Adipocyte (in vitro differentiated cells): ENCODE measurements around the gene MED25.

Source experiments
- DNase-seq: peaks from one replicate; pipeline ENCODE4 v3.0.0-alpha.2; 2015; ENCODE audit warnings: low read depth
- H3K27me3 ChIP-seq: replicated peaks from 2 replicates; pipeline ENCODE4 v1.7.0; 2013; ENCODE audit warnings: mild to moderate bottlenecking, low read length, moderate library complexity; ENCODE audit not compliant: control insufficient read depth, insufficient read depth
- H3K36me3 ChIP-seq: 2 replicates; pipeline ENCODE4 v1.7.0; 2013; ENCODE audit warnings: low read length, mild to moderate bottlenecking, moderate library complexity; ENCODE audit not compliant: control insufficient read depth, insufficient read depth, severe bottlenecking
- H3K4me1 ChIP-seq: 2 replicates; pipeline ENCODE4 v1.7.0; 2013; ENCODE audit warnings: mild to moderate bottlenecking, low read length, moderate library complexity; ENCODE audit not compliant: control insufficient read depth, insufficient read depth
- H3K4me3 ChIP-seq: 2 replicates; pipeline ENCODE4 v1.7.0; 2013; ENCODE audit warnings: mild to moderate bottlenecking, low read length, moderate library complexity
- H3K9ac ChIP-seq: 2 replicates; pipeline ENCODE4 v1.7.0; 2013; ENCODE audit warnings: mild to moderate bottlenecking, low read length, moderate library complexity
- H3K9me3 ChIP-seq: 2 replicates; pipeline ENCODE4 v1.7.0; 2013; ENCODE audit warnings: mild to moderate bottlenecking, low read length, moderate library complexity; ENCODE audit not compliant: control insufficient read depth

The MED25 gene

DNA sequence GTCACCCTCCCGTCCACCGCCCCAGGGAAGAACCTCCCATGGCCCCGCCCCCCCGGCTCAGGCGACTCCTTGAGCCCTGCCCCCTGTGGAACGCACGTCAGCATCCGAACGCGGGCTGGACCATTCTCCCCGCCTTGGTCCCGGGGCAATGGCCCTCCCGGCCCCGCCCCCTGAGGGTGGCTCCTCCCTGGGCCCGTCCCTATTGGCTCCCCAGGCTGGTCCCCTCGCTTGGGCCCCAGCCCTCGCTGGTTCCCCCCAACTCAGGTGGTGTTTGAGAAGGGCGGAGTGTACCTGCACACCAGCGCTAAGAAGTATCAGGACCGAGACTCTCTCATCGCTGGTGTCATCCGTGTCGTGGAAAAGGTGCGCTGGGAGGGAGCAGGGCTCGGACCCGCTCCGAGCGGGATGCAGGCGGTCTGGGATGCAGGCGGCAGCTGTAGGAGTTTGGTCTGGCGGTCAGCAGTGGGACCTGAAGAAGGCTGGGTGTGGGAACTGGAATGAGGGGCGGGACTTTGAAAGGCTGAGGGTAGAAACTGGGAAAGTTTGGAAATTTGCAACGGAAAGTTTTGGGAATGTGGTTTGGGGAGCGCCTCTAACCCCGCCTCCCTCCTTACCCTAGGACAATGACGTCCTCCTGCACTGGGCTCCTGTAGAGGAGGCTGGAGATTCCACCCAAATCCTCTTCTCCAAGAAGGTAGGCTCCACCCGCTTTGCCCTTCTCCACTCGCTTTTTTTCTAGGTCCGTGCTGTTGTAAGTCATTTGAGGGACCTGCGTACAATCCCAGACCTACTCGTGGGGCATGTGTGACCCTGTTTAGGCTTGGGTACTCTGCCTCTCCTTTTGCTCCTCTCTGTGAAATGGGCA, 60.0 kb downstream of the MED25 start:
- Histone ChIP-seq H3K36me3 (peaks cover 47% of the 10 kb centered on the region), H3K27me3 (no peaks in the 10 kb centered on the region), H3K4me3 (peak overlapping the region; percentile 93), H3K9me3 (no peaks in the 10 kb centered on the region), H3K4me1 (peaks cover 22% of the 10 kb centered on the region), H3K9ac (peak overlapping the region; percentile 99)
- peak; percentile 100 for DNase-seq

DNA sequence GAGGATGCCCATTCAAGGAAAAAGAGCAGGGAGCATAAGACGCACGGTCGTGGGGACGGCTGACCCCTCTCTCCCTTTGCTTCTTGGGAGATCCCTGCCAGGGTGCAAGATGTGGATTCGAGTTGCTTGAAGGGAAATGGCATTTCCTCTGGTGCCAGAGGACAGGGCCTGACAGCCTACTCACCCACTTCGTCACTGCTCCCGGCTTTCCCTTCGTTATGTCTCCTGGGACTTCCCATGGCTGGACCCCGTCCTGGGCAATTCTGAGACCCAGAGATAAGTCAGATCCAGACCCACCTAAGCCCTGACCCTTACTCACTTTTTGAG, 60.6 kb downstream of the MED25 start:
- Histone ChIP-seq H3K9me3 (no peaks in the 10 kb centered on the region), H3K4me3 (peak overlapping the region; percentile 93), H3K4me1 (peaks cover 22% of the 10 kb centered on the region), H3K27me3 (no peaks in the 10 kb centered on the region), H3K36me3 (peaks cover 53% of the 10 kb centered on the region), H3K9ac (peak overlapping the region; percentile 99)
- DNase-seq = no peak

DNA sequence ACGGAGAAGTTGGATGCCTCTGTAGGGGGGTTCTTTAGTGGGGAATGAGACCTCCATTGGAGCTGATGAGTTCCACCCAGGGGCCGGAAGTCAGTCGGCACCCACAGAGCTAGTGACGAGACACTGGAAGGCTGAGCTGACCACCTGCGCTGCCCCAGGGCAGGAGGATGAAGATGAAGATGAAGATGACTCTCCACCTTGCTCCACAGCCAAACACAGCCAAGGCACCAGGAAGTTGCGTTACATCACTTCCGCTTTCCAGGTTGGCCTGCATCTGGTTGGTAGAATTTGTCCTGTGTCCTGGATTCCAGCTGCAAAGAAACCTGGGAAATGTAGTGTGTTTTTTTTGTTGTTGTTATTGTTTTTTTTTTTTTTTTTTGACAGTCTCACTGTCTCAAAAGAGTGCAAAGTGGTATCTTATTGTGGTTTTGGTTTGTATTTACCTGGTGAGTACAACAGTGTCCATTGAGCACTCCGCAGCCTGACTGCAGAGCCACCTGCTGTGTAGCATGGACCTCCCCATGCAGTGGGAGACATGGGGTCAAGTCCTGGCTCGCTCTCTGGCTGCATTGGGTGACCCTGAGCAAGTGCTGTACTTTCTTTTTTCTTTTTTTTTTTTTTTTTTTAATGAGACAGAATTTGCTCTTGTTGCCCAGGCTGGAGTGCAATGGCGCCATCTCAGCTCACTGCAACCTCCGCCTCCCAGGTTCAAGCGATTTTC, 61.3 kb downstream of the MED25 start:
- Histone ChIP-seq H3K36me3 (peaks cover 54% of the 10 kb centered on the region), H3K9me3 (no peaks in the 10 kb centered on the region), H3K4me1 (peaks cover 21% of the 10 kb centered on the region), H3K27me3 (no peaks in the 10 kb centered on the region), H3K4me3 (no peak overlapping the region), H3K9ac (no peak overlapping the region)
- no peak for DNase-seq

DNA sequence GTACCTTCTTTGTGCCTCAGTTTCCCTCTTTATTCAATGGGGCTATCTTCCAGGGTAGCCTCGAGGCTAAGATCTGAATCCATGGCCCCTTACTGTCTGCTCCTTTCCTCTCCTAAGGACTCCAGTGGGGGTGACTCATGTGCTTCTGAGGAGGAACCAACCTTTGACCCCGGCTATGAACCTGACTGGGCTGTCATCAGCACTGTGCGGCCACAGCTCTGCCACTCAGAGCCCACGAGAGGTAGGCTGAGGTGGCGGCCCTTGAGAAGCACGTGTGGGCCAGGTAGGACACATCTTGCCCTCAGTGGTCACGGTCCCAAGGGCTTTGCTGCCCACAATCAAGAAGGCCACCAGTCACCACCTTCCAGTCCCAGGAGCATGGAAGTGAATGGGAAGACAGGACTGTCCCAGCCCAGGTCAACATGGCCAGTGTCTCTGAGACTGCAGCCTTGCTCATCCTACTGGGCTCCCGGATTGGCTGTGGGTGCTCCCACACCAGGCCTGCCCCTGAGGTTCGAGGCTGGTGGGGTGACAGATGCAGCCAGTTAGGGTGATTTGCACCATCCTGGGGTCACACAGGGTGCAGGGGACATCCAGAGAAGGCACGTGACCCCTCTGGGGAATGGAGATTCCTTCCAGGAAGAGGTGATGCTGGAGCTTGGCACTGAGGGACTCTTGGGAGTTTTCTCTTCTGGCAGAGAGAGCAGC, 62.2 kb downstream of the MED25 start:
- Histone ChIP-seq H3K9me3 (no peaks in the 10 kb centered on the region), H3K36me3 (peaks cover 60% of the 10 kb centered on the region), H3K4me1 (peaks cover 12% of the 10 kb centered on the region), H3K4me3 (no peak overlapping the region), H3K9ac (no peak overlapping the region), H3K27me3 (no peaks in the 10 kb centered on the region)
- no peak for DNase-seq

DNA sequence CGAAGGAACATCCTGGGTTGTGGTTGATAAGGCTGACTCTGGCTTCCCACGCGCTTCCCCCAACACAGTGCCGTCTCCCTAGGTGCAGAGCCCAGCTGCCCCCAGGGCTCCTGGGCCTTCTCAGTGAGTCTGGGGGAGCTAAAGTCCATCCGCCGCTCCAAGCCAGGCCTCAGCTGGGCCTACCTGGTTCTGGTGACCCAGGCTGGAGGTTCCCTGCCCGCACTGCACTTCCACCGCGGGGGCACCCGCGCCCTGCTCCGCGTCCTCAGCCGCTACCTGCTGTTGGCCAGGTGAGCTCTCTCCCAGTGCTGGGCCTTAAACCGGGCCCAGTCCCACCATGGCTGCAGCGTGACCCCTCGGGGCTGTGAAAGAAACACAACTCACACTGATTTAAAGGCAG, 63.1 kb downstream of the MED25 start:
- Histone ChIP-seq H3K9ac (no peak overlapping the region), H3K4me1 (peaks cover 8% of the 10 kb centered on the region), H3K36me3 (peaks cover 65% of the 10 kb centered on the region), H3K4me3 (no peak overlapping the region), H3K9me3 (no peaks in the 10 kb centered on the region), H3K27me3 (no peaks in the 10 kb centered on the region)
- no peak for DNase-seq

DNA sequence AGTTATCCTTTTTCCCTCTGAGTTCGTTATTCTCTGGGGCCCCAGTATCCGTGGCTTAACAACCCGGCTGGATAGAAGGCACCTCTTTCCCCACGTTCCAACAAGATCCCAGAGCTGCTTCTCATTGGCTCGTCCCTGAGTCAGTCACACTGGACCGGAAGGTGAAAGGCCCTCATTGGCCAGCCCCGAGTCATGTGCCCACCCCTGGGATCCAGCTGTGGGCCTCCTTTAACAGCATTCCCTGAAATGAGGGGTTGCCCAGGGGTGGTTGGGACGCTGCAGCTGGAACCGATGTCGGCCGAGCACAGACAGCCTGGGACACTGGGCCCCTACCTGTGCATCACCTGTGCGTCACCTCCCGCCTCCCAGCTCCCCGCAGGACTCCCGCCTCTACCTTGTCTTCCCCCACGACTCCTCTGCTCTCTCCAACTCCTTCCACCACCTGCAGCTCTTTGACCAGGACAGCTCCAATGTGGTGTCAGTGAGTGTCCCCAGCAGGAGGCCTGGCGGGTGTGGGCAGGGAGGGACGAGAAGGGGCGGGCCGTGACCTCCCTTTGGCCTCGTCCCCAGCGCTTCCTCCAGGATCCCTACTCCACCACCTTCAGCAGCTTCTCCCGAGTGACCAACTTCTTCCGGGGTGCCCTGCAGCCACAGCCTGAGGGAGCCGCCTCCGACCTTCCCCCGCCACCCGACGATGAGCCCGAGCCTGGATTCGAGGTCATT, 63.7 kb downstream of the MED25 start:
- peaks cover 70% of the 10 kb centered on the region for H3K36me3 ChIP-seq

DNA sequence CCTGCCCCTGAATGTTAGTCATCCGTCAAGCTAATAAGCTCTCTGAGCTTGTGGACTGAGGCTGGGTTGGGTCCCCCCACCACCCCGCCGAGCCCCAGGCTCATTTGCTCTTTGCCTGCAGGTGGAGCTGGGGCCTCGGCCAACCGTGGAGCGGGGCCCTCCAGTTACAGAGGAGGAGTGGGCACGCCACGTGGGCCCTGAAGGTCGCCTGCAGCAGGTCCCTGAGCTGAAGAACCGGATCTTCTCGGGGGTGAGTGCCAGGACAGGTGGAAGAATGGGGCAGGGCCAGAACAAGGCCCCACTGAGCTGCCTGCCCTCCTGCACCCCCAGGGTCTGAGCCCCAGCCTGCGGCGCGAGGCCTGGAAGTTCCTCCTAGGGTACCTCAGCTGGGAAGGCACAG, 64.6 kb downstream of the MED25 start:
- H3K9me3 ChIP-seq = no peaks in the 10 kb centered on the region
- no peaks in the 10 kb centered on the region for H3K27me3 ChIP-seq
- H3K9ac ChIP-seq = no peak overlapping the region
- H3K4me1 ChIP-seq = peaks cover 8% of the 10 kb centered on the region
- peaks cover 72% of the 10 kb centered on the region for H3K36me3 ChIP-seq
- no peak overlapping the region for H3K4me3 ChIP-seq
- no peak for DNase-seq

More for the DNA sequence above, 63.7 kb downstream of the MED25 start:
- H3K4me3 ChIP-seq = no peak overlapping the region
- no peak for DNase-seq
- H3K9me3 ChIP-seq = no peaks in the 10 kb centered on the region
- H3K9ac ChIP-seq = no peak overlapping the region
- no peaks in the 10 kb centered on the region for H3K27me3 ChIP-seq
- H3K4me1 ChIP-seq = peaks cover 8% of the 10 kb centered on the region

DNA sequence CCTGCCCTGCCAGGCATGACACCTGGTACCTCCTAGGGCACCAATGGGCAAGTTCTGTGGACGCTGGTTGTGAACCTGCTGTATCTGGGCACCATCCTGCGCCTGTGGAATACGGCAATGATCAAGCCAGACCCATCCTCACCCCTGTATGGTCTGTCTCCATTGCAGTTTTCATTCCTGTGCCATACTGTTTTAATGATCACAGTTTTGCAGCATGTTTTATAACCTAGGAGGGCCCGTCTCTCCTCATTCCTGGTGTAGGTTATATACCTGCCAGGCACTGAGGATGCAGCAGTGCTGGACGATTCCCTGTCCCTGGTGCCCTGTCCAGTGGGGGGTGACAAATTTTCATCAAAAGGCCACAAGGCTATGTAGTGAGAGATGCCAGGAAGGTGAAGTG, 65.0 kb downstream of the MED25 start:
- H3K36me3 ChIP-seq = peaks cover 72% of the 10 kb centered on the region
- no peaks in the 10 kb centered on the region for H3K9me3 ChIP-seq
- no peak overlapping the region for H3K9ac ChIP-seq
- H3K4me3 ChIP-seq = no peak overlapping the region
- DNase-seq = no peak
- peaks cover 8% of the 10 kb centered on the region for H3K4me1 ChIP-seq
- H3K27me3 ChIP-seq = no peaks in the 10 kb centered on the region

DNA sequence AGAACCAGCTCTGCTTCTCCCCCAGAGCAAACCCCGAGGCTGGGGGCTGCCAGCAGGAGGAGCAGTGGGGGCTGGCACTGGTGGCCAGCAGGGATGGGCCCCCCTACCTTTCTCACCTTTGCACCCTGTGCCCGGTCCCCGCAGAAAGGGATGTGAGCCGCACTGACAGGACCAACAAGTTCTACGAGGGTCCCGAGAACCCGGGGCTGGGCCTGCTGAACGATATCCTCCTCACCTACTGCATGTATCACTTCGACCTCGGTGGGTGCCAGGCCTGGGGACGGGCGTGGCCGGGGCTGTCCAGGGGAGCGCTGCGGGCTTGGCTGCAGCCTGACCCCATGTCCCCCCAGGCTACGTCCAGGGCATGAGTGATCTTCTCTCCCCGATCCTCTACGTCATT, 66.0 kb downstream of the MED25 start:
- H3K36me3 ChIP-seq = peaks cover 68% of the 10 kb centered on the region
- H3K4me3 ChIP-seq = no peak overlapping the region
- no peak for DNase-seq
- no peak overlapping the region for H3K9ac ChIP-seq
- no peaks in the 10 kb centered on the region for H3K27me3 ChIP-seq
- no peaks in the 10 kb centered on the region for H3K4me1 ChIP-seq
- H3K9me3 ChIP-seq = no peaks in the 10 kb centered on the region

DNA sequence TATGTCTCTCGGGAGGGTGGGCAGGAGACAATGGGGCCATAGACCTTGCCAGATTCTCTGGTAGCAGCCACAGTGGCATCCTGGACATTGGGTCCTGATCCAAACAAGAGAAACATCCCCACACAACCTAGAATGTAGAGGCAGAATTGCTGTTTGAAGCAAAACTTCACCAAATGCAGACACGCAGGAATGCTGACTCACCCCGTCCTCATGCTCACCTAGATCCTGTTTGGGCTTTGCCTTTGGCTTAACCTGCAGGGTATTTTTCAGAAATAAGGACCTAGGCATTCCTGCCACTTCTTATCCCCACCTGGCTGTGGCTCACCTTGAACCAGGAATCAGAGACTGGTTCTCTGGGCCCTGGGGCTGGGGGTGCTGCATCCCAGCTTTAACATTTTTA, 66.7 kb downstream of the MED25 start:
- no peaks in the 10 kb centered on the region for H3K9me3 ChIP-seq
- H3K9ac ChIP-seq = no peak overlapping the region
- H3K4me1 ChIP-seq = no peaks in the 10 kb centered on the region
- H3K27me3 ChIP-seq = no peaks in the 10 kb centered on the region
- no peak for DNase-seq
- no peak overlapping the region for H3K4me3 ChIP-seq
- H3K36me3 ChIP-seq = peaks cover 63% of the 10 kb centered on the region
